GM18508 (cell line): ENCODE results near the gene KLHDC7B.

Source experiments
- ATAC-seq: cut with Tn5 transposase; IDR thresholded peaks from one replicate; pipeline ENCODE4 v1.9.1; 2021; ENCODE audit warnings: moderate number of reproducible peaks; ENCODE audit not compliant: insufficient read depth, unreplicated experiment

Gene KLHDC7B

DNA sequence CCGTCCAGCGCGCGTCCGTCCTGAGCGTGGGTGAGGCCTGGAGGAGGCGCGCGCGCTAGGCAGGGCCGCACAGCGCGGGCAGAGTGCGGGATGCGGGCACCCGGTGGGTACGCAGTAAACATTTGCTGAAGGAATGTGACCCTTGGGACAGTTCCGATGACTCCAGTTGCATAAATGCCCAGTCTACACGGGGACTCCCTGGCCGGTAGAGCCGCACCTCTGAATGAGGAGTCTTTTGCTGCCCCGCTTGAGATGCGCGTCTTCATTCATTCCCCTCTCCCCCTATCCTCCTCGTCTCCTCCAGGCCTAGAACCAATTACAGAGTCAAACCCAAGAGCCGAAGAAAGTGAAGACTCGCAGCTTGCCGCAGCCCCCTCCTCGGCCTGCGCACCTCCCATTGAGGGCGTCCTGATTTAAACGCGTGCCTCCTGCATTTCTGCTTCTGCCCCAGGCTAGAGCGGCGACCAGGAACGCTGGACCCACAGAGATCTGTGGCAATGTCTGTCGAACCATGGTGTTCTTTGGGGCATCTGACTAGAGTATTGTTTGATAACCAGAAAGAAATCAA, 37.7 kb downstream of the KLHDC7B start:
- peak; percentile 11 for ATAC-seq

- ATAC-seq = no peak
Observed at GRCh38 chr22:50584106-50585096, 38.7 kb downstream of the KLHDC7B start.

- ATAC-seq = no peak
Observed at GRCh38 chr22:50585238-50585637, 39.5 kb downstream of the KLHDC7B start.

DNA sequence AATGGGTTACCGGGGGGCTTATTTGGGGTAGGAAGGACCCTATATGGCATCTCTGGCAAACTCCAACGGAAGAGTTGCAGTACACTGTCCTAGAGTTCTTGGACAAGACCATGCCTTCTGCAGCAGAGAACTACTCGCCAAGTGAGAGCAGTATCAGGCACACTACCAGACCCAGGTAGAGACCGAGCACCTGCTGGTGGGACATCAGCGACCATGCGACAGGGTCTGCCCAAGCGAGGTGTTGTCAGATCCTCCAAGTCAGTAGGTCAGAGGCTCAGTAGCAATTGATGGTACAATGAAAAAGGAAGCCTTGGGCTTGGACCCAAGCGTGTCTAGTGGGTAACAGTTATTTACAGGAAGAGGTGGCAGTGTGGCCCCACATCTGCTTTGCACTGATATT, 40.1 kb downstream of the KLHDC7B start:
- no peak for ATAC-seq

DNA sequence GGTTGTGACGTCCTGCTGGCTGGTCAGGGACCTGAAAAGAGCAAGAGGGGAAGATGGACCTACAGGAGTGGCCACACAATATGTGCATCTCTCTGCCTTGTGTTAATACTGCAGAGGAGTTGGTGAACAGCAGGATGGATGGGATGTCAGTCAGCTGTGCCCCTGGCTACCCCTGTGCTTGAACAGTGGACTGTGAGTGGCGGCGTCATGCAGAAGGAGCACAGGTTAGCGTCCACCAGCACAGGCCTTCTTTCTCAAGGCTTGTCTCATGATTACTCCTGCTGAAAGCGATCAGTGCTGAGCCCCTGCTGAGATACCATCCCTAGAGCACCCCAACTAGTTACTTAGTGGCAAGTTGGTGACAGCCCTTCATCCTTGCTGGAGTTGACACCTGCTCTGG, 40.7 kb downstream of the KLHDC7B start:
- ATAC-seq = no peak

GRCh38 chr22:50587407-50587806, 41.7 kb downstream of the KLHDC7B start:
- ATAC-seq = no peak

- ATAC-seq = no peak
Observed at GRCh38 chr22:50595189-50595588, 49.5 kb downstream of the KLHDC7B start.

DNA sequence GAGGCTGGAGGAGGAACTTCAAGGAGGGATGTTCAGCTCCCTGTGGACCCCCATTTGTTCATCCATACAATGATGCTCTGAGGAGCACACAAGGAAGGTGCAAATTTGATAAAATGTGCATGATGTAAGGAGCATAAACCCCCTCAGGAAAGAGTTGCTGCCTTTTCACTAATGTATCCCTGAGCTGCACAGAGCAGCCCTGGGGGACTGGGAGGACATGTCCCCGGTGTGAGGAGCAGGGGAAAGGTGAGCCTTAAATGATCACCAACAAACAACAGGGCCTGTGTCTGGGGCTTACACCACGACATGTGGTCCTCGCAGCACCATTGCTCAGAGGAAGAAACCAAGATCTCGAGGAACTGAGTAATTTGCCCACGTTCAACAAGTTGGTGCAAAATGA, 51.4 kb downstream of the KLHDC7B start:
- no peak for ATAC-seq

DNA sequence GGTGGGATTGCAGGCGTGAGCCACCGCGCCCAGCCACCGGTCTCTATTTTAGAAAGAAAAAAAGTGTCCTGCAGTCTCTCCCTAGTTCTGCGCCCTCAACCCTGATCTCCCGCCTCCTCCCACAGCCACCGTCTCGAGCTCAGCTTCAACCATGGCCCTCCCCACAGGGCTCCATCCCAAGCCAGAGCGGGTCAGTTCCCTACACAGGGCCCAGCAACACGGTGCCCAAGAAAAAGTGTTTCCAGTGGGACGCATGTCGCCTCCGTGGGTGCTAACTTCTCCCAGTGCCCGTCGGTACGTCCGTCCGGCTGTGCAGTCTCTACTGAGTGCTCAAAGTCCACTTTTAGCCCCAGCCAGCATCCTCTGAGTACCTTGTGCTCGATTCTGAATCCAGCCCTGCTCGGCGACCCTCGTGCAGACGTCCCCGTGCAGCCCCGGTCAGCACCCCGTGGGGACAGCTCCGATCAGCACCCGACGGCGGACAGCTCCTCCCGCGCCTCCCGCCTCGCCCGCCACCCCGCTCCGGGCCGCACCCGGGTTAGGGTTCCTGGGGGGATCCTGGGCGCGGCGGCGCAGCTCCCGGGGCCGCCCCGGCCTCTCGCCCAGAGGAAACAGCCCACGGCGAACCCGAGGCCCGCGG, 54.2 kb downstream of the KLHDC7B start:
- no peak for ATAC-seq

- ATAC-seq = no peak
Observed at GRCh38 chr22:50600538-50600937, 54.8 kb downstream of the KLHDC7B start, which contains the start of gene MAPK8IP2. Gene MAPK8IP2 (plus strand): TSS chr22:50600793. CDS start chr22:50600819, 26 bp downstream.
